ENCODE results near the gene SCEL. TPM values are rescaled to one million over a fixed set of nuclear protein-coding genes. Genes with fewer than 3 reads are reported as not detected.

SCEL gene
- total and polyA plus RNA-seq, 2 of the 4 experiments (the other 2 are of a cell fraction) = not detected

DNA sequence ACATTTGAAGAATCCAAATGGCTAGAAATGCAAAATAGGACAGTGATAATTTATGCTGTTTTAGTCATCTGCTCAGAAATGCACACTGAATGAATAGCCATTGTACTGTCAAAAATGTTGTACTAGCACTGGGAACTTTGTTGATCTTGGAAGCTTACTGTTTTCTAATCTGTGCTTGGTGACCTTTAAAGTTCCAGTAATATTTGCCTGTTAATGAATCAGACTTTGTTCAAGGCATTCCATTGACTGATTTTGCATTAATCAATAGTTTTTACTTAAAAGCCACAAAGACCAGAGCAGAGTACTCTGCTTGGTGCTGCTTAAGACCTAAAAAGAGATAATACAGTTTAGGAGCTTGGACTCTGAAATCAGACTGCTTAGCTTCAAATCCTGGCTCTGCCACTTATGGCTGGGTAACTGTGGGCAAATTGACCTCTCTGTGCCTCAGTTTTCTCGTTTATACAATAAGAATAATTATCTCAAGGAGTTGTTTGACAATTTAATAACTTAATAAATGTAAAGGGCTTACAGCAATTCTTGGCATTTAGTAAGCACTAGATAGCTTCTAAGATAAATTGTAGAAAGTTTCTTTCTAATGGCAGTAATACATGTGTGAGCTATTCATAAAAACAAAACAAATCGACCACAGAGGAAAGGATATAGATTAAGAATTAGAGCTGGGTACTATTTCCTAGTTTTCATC is 157.4 kb downstream of the SCEL start:
- Histone ChIP-seq H3K9me3 (ENCODE audit: control insufficient read depth, insufficient read depth, low read length) (no peaks in the 10 kb centered on the region), H2AFZ (replicated peaks; ENCODE audit: low read length, poor library complexity) (no peak overlapping the region), H2AK9ac (replicated peaks; ENCODE audit: low read depth, low read length, poor library complexity) (no peak overlapping the region), H4K8ac (ENCODE audit: low read depth in 2 of 2, low read length in 2 of 2) (no peak overlapping the region), H2BK20ac (ENCODE audit: low read depth, low read length) (no peak overlapping the region), H2AK5ac (ENCODE audit: low read depth, low read length) (no peak overlapping the region), H2BK5ac (ENCODE audit: low read depth, low read length, poor library complexity, severe bottlenecking) (no peak overlapping the region), H3K14ac (replicated peaks; ENCODE audit: low read depth, low read length) (no peak overlapping the region), H3K23ac (ENCODE audit: low read depth, low read length) (no peak overlapping the region), H3K56ac (ENCODE audit: extremely low read depth, insufficient read depth, low read length) (no peak overlapping the region), H3K18ac (ENCODE audit: low read depth, low read length) (no peak overlapping the region), H4K5ac (ENCODE audit: low read depth, low read length) (no peak overlapping the region), H3K27ac (ENCODE audit: insufficient read depth, low read length) (no peak overlapping the region), H3K9me1 (ENCODE audit: insufficient read depth, low read length) (no peaks in the 10 kb centered on the region), H3K9ac (ENCODE audit: low read depth, low read length) (no peak overlapping the region), H2BK15ac (ENCODE audit: low read depth, low read length) (no peak overlapping the region), H4K91ac (ENCODE audit: insufficient read depth, low read depth, low read length) (no peak overlapping the region), H2BK120ac (ENCODE audit: low read depth, low read length) (no peak overlapping the region), H3K4ac (ENCODE audit: low read depth, low read length) (no peak overlapping the region), H3K4me3 (ENCODE audit: insufficient read depth, low read depth, low read length) (no peak overlapping the region), H3K79me1 (ENCODE audit: low read depth in 1 of 2, low read length in 2 of 2) (no peaks in the 10 kb centered on the region), H3K4me2 (ENCODE audit: low read depth, low read length) (no peak overlapping the region), H3K4me1 (ENCODE audit: control insufficient read depth, insufficient read depth, low read length) (no peaks in the 10 kb centered on the region), H3K27me3 (ENCODE audit: control insufficient read depth, insufficient read depth, low read length) (peaks cover 13% of the 10 kb centered on the region), H4K20me1 (ENCODE audit: insufficient read depth, low read length) (no peaks in the 10 kb centered on the region), H3K36me3 (ENCODE audit: control insufficient read depth, insufficient read depth, low read length) (no peaks in the 10 kb centered on the region)
- DNase-seq (no peak), ATAC-seq (ENCODE audit: low read depth) (no peak)
- no CpG with 5 or more reads among the region's 2 CpGs for WGBS, 2 experiments (ENCODE audit: extremely low coverage in 2 of 2, insufficient read length in 1 of 2)
- POLR2A ChIA-PET (ENCODE audit: unreplicated experiment) = no interaction called here
- CTCF ChIA-PET = no interaction called here
- in situ Hi-C loops (cut with MboI; ENCODE audit: low sequenced_read_pairs) (no loop called here), dilution Hi-C loops (cut with HindIII; ENCODE audit: low sequenced_read_pairs, unreplicated experiment) (no loop called here), intact Hi-C loops (cut with micrococcal nuclease) (no loop called here)
- TF ChIP-seq RCOR1 (IDR thresholded peaks at IDR 0.05; ENCODE audit: insufficient replicate concordance, low read length) (no peak), SMC3 (IDR thresholded peaks at IDR 0.05; ENCODE audit: low read depth, low read length) (no peak), POLR2A (IDR thresholded peaks at IDR 0.05; ENCODE audit: low read depth, low read length) (no peak), MAFK (IDR thresholded peaks at IDR 0.05; ENCODE audit: low read depth, low read length) (no peak), RAD21 (IDR thresholded peaks at IDR 0.05; ENCODE audit: low read length) (no peak), CEBPB (IDR thresholded peaks at IDR 0.05; ENCODE audit: low read depth, low read length) (no peak), NFE2L2 (IDR thresholded peaks at IDR 0.05; ENCODE audit: low read depth, low read length) (no peak), CHD1 (IDR thresholded peaks at IDR 0.05; ENCODE audit: low read depth, low read length) (no peak), MAZ (IDR thresholded peaks at IDR 0.05; ENCODE audit: borderline replicate concordance, low read depth, low read length) (no peak), BHLHE40 (IDR thresholded peaks at IDR 0.05; ENCODE audit: low read depth, low read length) (no peak), RFX5 (IDR thresholded peaks at IDR 0.05; ENCODE audit: low read depth, low read length) (no peak), MXI1 (IDR thresholded peaks at IDR 0.05; ENCODE audit: borderline replicate concordance, low read depth, low read length) (no peak), FOS (IDR thresholded peaks at IDR 0.05; ENCODE audit: low read depth, low read length) (no peak)
- TF ChIP-seq, protein P1, sequence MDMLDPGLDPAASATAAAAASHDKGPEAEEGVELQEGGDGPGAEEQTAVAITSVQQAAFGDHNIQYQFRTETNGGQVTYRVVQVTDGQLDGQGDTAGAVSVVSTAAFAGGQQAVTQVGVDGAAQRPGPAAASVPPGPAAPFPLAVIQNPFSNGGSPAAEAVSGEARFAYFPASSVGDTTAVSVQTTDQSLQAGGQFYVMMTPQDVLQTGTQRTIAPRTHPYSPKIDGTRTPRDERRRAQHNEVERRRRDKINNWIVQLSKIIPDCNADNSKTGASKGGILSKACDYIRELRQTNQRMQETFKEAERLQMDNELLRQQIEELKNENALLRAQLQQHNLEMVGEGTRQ (IDR thresholded peaks at IDR 0.05; ENCODE audit: low read depth, low read length) = no peak
- TF ChIP-seq, protein P2, sequence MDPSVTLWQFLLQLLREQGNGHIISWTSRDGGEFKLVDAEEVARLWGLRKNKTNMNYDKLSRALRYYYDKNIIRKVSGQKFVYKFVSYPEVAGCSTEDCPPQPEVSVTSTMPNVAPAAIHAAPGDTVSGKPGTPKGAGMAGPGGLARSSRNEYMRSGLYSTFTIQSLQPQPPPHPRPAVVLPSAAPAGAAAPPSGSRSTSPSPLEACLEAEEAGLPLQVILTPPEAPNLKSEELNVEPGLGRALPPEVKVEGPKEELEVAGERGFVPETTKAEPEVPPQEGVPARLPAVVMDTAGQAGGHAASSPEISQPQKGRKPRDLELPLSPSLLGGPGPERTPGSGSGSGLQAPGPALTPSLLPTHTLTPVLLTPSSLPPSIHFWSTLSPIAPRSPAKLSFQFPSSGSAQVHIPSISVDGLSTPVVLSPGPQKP (IDR thresholded peaks at IDR 0.05; ENCODE audit: borderline replicate concordance, low read depth, low read length) = no peak
- TF ChIP-seq, protein P3, sequence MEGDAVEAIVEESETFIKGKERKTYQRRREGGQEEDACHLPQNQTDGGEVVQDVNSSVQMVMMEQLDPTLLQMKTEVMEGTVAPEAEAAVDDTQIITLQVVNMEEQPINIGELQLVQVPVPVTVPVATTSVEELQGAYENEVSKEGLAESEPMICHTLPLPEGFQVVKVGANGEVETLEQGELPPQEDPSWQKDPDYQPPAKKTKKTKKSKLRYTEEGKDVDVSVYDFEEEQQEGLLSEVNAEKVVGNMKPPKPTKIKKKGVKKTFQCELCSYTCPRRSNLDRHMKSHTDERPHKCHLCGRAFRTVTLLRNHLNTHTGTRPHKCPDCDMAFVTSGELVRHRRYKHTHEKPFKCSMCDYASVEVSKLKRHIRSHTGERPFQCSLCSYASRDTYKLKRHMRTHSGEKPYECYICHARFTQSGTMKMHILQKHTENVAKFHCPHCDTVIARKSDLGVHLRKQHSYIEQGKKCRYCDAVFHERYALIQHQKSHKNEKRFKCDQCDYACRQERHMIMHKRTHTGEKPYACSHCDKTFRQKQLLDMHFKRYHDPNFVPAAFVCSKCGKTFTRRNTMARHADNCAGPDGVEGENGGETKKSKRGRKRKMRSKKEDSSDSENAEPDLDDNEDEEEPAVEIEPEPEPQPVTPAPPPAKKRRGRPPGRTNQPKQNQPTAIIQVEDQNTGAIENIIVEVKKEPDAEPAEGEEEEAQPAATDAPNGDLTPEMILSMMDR (conservative IDR thresholded peaks at IDR 0.05; ENCODE audit: low read depth, low read length) = no peak
- BruUV-seq (replicated peaks) = no TSS peak

Measured in IMR-90 (cell line).